ENCODE results near the gene VWDE. TPM values are rescaled to one million over a fixed set of nuclear protein-coding genes. Genes with fewer than 3 reads are reported as not detected.

The VWDE gene
- total RNA-seq, 1 donor from 2014 or later: not detected

GRCh38 chr7:12296051-12296570, 107.6 kb downstream of the VWDE start:
- H3K9me3 Mint-ChIP-seq: peaks cover 2% of the 10 kb centered on the region
- TF ChIP-seq CTCF (conservative IDR thresholded peaks at IDR 0.05): no peak
- H3K4me3 Mint-ChIP-seq: no peak overlapping the region
- no peak overlapping the region for H3K27ac Mint-ChIP-seq (ENCODE audit: unreplicated experiment)
- DNase-seq (ENCODE audit: low read depth, low spot score): no peak
- no peaks in the 10 kb centered on the region for H3K27me3 Mint-ChIP-seq (ENCODE audit: low read depth)
- H3K36me3 Mint-ChIP-seq (ENCODE audit: low read depth): no peaks in the 10 kb centered on the region
- no peaks in the 10 kb centered on the region for H3K4me1 Mint-ChIP-seq

- H3K27me3 Mint-ChIP-seq (ENCODE audit: low read depth): no peaks in the 10 kb centered on the region
- no peak overlapping the region for H3K27ac Mint-ChIP-seq (ENCODE audit: unreplicated experiment)
- H3K4me3 Mint-ChIP-seq: no peak overlapping the region
- TF ChIP-seq CTCF (conservative IDR thresholded peaks at IDR 0.05): no peak
- no peaks in the 10 kb centered on the region for H3K4me1 Mint-ChIP-seq
- no peak for DNase-seq (ENCODE audit: low read depth, low spot score)
- H3K9me3 Mint-ChIP-seq: peaks cover 8% of the 10 kb centered on the region
- no peaks in the 10 kb centered on the region for H3K36me3 Mint-ChIP-seq (ENCODE audit: low read depth)
Observed at GRCh38 chr7:12294701-12295100, 109.0 kb downstream of the VWDE start.

GRCh38 chr7:12291870-12292269, 111.8 kb downstream of the VWDE start:
- Mint-ChIP-seq H3K36me3 (ENCODE audit: low read depth) (no peaks in the 10 kb centered on the region), H3K27ac (ENCODE audit: unreplicated experiment) (no peak overlapping the region), H3K4me3 (no peak overlapping the region)

GRCh38 chr7:12290761-12291160, 112.9 kb downstream of the VWDE start:
- TF ChIP-seq CTCF (conservative IDR thresholded peaks at IDR 0.05): no peak
- no peak overlapping the region for H3K4me3 Mint-ChIP-seq
- H3K27me3 Mint-ChIP-seq (ENCODE audit: low read depth): no peaks in the 10 kb centered on the region
- H3K27ac Mint-ChIP-seq (ENCODE audit: unreplicated experiment): no peak overlapping the region
- DNase-seq (ENCODE audit: low read depth, low spot score): no peak
- peaks cover 8% of the 10 kb centered on the region for H3K9me3 Mint-ChIP-seq
- no peaks in the 10 kb centered on the region for H3K36me3 Mint-ChIP-seq (ENCODE audit: low read depth)
- no peaks in the 10 kb centered on the region for H3K4me1 Mint-ChIP-seq

More at GRCh38 chr7:12291870-12292269, 111.8 kb downstream of the VWDE start:
- DNase-seq (ENCODE audit: low read depth, low spot score): no peak
- TF ChIP-seq CTCF (conservative IDR thresholded peaks at IDR 0.05): peak; percentile 25
- H3K4me1 Mint-ChIP-seq: no peaks in the 10 kb centered on the region
- H3K27me3 Mint-ChIP-seq (ENCODE audit: low read depth): no peaks in the 10 kb centered on the region
- H3K9me3 Mint-ChIP-seq: peaks cover 8% of the 10 kb centered on the region

GRCh38 chr7:12289996-12290395, 113.7 kb downstream of the VWDE start:
- Mint-ChIP-seq H3K4me1 (no peaks in the 10 kb centered on the region), H3K27me3 (ENCODE audit: low read depth) (no peaks in the 10 kb centered on the region), H3K27ac (ENCODE audit: unreplicated experiment) (no peak overlapping the region), H3K9me3 (peaks cover 8% of the 10 kb centered on the region), H3K36me3 (ENCODE audit: low read depth) (no peaks in the 10 kb centered on the region), H3K4me3 (no peak overlapping the region)
- no peak for TF ChIP-seq CTCF (conservative IDR thresholded peaks at IDR 0.05)
- DNase-seq (ENCODE audit: low read depth, low spot score): no peak
